Right atrium auricular region (tissue), 2 donors: ENCODE data around the gene SLC23A2. TPM values are rescaled to one million over a fixed set of nuclear protein-coding genes. Genes with fewer than 3 reads are reported as not detected.

Experiments
- DNase-seq: peaks from one replicate; pipeline ENCODE4 v3.0.0-alpha.2; 2019; ENCODE audit warnings: low spot score
- H3K27ac ChIP-seq, 2 donors: fragments of 200-600 bp; sonication (generic); 1 replicate in 1 of 2; 2 replicates in 1 of 2; pipeline ENCODE4 v1.5.1; 2016 to 2019
- H3K27me3 ChIP-seq, 2 donors: fragments of 200-600 bp; sonication (generic); one replicate each; pipeline versions ENCODE4 v1.5.1 to v1.6.0; 2017 to 2019
- H3K36me3 ChIP-seq: fragments of 200-600 bp; sonication (generic); one replicate; pipeline ENCODE4 v1.5.1; 2016
- H3K4me1 ChIP-seq, 2 donors: fragments of 200-600 bp; sonication (generic); one replicate each; pipeline versions ENCODE4 v1.5.1 to v1.6.0; 2017 to 2019
- H3K4me3 ChIP-seq, 2 donors: fragments of 200-600 bp; sonication (generic); 1 replicate in 1 of 2; 2 replicates in 1 of 2; pipeline ENCODE4 v1.5.1; 2017 to 2019; ENCODE audit warnings: mild to moderate bottlenecking in 1 of 2, moderate library complexity in 1 of 2
- H3K9me3 ChIP-seq, 2 donors: fragments of 200-600 bp; sonication (generic); one replicate each; pipeline ENCODE4 v1.5.1; 2019
- total RNA-seq, 2 donors: library from RNA; depleted of rRNA; stranded (reverse); fragments of >200 nt; gene quantifications; one replicate each; pipeline ENCODE4 v1.1.0, GENCODE V29; 2016
- TF ChIP-seq, protein P1 (sequence below), 2 donors: fragments of 200-600 bp; sonication (generic); IDR thresholded peaks; one replicate each; pipeline ENCODE4 v1.5.1; 2019; ENCODE audit warnings: antibody characterized with exemption in 2 of 2

Gene SLC23A2
- total RNA-seq, 2 donors from 2014 or later, result 9.8 to 10.8 TPM

DNA sequence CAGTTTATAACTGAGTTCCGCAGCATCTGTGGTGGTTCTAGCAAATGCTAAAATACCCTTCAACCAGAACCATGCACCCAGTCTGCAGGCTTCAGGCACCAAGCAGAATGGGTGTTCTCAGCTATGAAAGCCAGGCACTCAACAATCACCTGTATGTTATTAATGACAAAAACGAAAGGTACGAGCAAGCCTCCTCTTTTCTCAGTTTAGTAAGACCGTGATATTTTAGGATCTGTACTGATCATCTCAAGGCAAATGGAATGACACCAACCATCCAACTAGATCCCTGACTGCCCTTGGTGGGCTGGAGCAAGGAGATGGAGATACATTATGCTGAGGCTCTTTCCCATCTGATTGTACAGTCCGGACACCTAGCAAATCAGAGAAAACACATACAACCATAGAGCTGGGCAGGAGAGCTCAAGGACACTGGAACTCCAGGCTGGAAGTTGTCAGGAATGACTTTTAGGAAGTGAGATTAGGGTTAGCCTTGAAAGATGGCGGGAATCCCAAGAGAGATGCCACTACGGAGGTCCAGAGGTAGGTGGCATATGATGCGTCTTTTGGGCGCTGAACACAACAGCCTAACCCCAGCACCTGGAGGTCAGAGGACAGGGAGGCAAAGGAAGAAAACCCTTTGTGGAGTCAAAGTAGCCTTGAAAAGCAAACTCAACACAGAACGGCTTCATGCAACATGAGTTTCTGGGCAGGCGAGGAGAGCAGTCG lies 33.4 kb downstream of the SLC23A2 start:
- Histone ChIP-seq H3K4me1 (peaks cover 0 to 6% of the 10 kb centered on the region in 2 donors), H3K36me3 (peaks cover 7% of the 10 kb centered on the region), H3K4me3 (no peak overlapping the region), H3K9me3 (no peaks in the 10 kb centered on the region), H3K27me3 (no peaks in the 10 kb centered on the region), H3K27ac (no peak overlapping the region)
- no peak for DNase-seq
- TF ChIP-seq, protein P1, sequence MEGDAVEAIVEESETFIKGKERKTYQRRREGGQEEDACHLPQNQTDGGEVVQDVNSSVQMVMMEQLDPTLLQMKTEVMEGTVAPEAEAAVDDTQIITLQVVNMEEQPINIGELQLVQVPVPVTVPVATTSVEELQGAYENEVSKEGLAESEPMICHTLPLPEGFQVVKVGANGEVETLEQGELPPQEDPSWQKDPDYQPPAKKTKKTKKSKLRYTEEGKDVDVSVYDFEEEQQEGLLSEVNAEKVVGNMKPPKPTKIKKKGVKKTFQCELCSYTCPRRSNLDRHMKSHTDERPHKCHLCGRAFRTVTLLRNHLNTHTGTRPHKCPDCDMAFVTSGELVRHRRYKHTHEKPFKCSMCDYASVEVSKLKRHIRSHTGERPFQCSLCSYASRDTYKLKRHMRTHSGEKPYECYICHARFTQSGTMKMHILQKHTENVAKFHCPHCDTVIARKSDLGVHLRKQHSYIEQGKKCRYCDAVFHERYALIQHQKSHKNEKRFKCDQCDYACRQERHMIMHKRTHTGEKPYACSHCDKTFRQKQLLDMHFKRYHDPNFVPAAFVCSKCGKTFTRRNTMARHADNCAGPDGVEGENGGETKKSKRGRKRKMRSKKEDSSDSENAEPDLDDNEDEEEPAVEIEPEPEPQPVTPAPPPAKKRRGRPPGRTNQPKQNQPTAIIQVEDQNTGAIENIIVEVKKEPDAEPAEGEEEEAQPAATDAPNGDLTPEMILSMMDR (IDR thresholded peaks at IDR 0.05), result no peak

DNA sequence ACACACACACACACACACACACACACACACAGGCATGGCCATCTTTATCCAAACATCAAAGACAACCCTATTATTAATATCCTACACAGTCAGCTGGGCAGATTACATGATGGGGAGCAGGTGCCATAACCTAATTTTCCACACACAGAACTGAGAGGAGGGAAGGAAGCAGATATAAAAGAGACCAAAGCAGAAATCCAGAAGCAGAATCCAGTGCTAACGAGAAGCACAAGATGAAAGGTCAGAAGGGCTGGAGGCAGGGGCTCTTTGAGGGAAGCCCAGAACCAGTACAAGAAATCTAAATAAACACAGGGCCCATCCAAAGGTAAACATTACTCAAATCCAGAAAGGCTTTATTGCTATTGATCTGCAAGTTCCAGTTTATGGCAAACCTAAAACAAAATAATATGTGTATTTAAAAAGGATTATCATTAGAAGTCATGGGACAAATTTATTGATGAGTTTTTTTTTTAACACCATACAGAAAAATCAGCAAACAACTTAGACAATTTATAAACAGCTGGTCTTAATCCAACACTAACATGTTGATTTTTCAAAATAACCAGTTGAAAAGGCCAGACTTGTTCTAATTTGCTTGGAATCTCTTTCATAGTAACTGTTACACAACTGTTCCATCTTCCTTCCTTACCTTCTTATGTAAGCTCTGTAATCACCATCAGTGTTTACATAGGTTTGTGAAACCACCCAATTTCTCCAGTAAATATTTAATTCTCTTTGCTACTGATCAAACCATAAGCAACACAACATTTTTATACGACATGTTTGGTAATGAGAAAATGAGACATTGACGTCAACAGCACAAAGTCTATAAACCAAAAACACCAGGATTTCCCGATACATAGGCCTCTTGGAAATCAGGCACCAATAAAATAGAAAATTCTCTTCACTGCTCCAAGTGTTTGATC lies 34.2 kb downstream of the SLC23A2 start:
- TF ChIP-seq, protein P1 (IDR thresholded peaks at IDR 0.05), result no peak
- H3K9me3 ChIP-seq, result no peaks in the 10 kb centered on the region
- no peak for DNase-seq
- no peak overlapping the region for H3K4me3 ChIP-seq
- H3K36me3 ChIP-seq, result peaks cover 7% of the 10 kb centered on the region
- H3K4me1 ChIP-seq, result peaks cover 0 to 6% of the 10 kb centered on the region in 2 donors
- H3K27ac ChIP-seq, result no peak overlapping the region
- no peaks in the 10 kb centered on the region for H3K27me3 ChIP-seq

DNA sequence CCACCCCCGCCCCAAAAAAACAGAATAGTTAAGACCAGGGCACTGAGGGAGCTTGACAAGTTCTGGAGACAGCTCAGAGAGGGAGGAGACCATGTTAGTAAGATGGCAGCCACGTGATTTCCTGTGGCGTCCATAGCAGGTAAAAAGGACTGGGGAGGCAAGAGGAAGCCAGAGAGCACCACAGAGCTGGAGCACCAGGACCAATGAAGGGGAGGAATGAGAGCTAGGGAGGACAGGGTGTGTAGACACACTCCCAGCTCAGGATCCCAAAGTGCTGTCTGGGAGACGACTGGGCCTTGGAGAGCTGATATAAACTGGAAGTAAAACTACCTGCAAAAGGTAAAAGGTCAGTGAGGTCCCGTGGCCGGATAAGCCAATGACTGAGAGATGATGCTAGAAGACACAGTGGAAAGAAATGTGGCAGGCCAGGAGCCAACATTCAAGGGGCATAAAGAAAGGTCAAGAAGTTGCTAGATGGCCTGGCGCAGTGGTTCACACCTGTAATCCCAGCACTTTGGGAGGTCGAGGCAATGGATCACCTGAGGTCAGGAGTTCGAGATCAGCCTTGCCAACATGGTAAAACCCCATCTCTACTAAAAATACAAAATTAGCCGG lies 39.0 kb downstream of the SLC23A2 start:
- H3K4me3 ChIP-seq, result no peak overlapping the region
- H3K27ac ChIP-seq, result peak overlapping the region; percentile 42 to 47
- H3K36me3 ChIP-seq, result no peaks in the 10 kb centered on the region
- no peaks in the 10 kb centered on the region for H3K9me3 ChIP-seq
- TF ChIP-seq, protein P1 (IDR thresholded peaks at IDR 0.05), result no peak
- H3K4me1 ChIP-seq, result peaks cover 0 to 18% of the 10 kb centered on the region in 2 donors
- DNase-seq, result no peak
- no peaks in the 10 kb centered on the region for H3K27me3 ChIP-seq

DNA sequence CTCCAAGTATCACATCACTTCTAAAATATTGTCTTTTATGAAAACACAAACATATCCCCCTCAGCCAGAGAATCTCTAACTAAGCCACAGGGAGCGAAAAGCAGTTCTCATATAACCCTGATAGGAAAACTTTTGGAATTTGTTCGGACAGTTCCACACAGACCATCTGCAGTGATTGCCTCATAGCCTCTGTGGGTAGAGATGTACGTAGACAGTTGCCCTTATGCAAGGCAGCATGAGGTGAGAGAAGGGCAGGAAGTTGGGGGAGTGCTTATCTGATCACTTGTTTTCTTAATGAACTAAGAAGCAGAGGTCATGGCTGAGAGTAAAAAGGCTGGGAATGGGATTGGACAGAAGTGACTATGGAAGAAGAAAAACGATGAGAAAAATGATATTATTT lies 39.6 kb downstream of the SLC23A2 start:
- TF ChIP-seq, protein P1 (IDR thresholded peaks at IDR 0.05), result no peak
- Histone ChIP-seq H3K27me3 (no peaks in the 10 kb centered on the region), H3K36me3 (no peaks in the 10 kb centered on the region), H3K4me3 (no peak overlapping the region), H3K27ac (peak overlapping the region; percentile 42 to 47), H3K9me3 (no peaks in the 10 kb centered on the region), H3K4me1 (peaks cover 0 to 18% of the 10 kb centered on the region in 2 donors)
- DNase-seq, result no peak

DNA sequence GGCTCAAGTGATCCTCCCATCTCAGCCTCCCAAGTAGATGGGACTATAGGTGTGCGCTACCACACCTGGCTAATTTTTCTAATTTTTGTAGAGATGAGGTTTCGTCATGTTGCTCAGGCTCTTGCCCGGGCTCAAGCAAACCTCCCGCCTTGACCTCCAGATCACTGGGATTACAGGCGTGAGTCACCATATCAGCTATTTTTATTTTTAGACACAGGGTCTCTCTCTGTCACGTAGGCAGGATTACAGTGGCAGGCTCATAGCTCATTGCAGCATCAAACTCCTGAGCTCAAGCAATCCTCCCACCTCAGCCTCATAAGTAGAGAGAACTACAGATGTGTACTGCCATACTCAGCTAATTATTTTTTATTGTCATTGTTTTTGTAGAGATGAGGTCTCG lies 41.7 kb downstream of the SLC23A2 start:
- Histone ChIP-seq H3K9me3 (no peaks in the 10 kb centered on the region), H3K4me3 (no peak overlapping the region), H3K4me1 (peaks cover 0 to 18% of the 10 kb centered on the region in 2 donors), H3K27me3 (no peaks in the 10 kb centered on the region), H3K36me3 (no peaks in the 10 kb centered on the region), H3K27ac (no peak overlapping the region)
- no peak for DNase-seq
- TF ChIP-seq, protein P1 (IDR thresholded peaks at IDR 0.05), result no peak
